ENCODE results near the gene TPM4.

The TPM4 gene

DNA sequence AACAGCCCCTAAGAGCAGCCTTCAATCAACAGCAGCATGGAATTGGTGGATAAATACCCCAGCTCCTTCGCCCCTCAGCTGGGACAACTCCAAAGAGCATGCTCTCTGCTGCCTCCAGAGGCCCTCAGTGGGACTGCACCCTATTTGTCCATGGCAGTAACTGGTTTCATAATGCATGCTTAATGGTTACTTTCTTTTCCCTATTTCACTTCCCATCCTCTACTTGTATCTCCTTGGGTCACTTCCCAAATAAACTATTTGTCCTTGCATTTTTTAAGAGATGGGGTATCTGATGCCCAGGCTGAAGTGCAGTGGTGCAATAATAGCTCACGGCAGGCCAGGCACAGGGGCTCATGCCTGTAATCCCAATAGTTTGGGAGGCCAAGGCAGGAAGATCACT is 13.5 kb upstream of the TPM4 start:
- Histone ChIP-seq H3K9ac (ENCODE audit: low read length) (no peak overlapping the region), H3F3A (ENCODE audit: insufficient read depth, low read length) (no peaks in the 10 kb centered on the region), H2AFZ (ENCODE audit: low read length) (no peak overlapping the region)

DNA sequence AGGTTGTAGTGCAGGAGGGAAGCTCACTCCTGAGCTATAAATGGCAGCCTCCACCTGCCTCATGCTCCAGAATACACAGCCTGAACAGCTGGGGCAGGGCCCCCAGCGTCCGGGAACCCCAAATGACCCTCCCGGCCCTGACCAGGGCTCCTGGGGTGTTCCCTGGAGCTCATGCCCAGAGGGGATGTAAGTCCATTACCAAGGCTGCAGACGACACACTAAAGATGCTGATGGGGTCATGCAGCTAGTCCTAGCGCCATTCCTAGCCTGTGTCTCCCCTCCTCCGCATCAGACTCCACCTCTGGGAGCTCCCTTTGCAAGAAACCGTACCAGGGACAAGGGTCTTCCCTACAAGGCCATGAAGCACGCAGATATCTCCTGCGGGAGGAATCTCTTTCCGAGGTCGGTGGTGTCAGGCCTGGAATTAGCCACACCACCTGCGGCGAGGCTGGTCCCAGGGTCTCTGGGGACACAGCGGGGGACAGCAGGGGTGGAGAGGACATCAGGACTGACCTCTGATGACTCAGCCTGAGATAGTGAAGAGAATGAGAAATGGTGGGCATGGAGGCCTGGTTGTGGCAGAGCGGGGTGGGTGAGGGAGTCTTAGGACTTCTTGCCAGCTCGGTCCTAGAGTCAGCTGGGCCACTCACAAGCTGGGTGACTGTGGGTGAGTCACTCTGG is 11.9 kb upstream of the TPM4 start:
- no peaks in the 10 kb centered on the region for H3K27me3 ChIP-seq (ENCODE audit: insufficient read depth, low read length)
- no peaks in the 10 kb centered on the region for H4K20me1 ChIP-seq (ENCODE audit: insufficient read depth, low read length)
- no peaks in the 10 kb centered on the region for H3K4me1 ChIP-seq (ENCODE audit: insufficient read depth, low read length, severe bottlenecking)
- H3K4me2 ChIP-seq (ENCODE audit: low read length): no peak overlapping the region
- no peak overlapping the region for H2AFZ ChIP-seq (ENCODE audit: low read length)
- no peak overlapping the region for H3K9ac ChIP-seq (ENCODE audit: low read length)
- no peaks in the 10 kb centered on the region for H3K36me3 ChIP-seq (ENCODE audit: insufficient read depth, low read length)
- H3K79me2 ChIP-seq (ENCODE audit: insufficient read depth, low read length): no peaks in the 10 kb centered on the region
- no peaks in the 10 kb centered on the region for H3F3A ChIP-seq (ENCODE audit: insufficient read depth, low read length)
- H3K27ac ChIP-seq (ENCODE audit: low read depth, low read length, poor library complexity, severe bottlenecking): no peak overlapping the region
- H3K9me3 ChIP-seq (ENCODE audit: low read length): no peaks in the 10 kb centered on the region
- no peak for TF ChIP-seq EZH2 (IDR thresholded peaks at IDR 0.05; ENCODE audit: borderline replicate concordance, low read length)
- TF ChIP-seq, protein P1, sequence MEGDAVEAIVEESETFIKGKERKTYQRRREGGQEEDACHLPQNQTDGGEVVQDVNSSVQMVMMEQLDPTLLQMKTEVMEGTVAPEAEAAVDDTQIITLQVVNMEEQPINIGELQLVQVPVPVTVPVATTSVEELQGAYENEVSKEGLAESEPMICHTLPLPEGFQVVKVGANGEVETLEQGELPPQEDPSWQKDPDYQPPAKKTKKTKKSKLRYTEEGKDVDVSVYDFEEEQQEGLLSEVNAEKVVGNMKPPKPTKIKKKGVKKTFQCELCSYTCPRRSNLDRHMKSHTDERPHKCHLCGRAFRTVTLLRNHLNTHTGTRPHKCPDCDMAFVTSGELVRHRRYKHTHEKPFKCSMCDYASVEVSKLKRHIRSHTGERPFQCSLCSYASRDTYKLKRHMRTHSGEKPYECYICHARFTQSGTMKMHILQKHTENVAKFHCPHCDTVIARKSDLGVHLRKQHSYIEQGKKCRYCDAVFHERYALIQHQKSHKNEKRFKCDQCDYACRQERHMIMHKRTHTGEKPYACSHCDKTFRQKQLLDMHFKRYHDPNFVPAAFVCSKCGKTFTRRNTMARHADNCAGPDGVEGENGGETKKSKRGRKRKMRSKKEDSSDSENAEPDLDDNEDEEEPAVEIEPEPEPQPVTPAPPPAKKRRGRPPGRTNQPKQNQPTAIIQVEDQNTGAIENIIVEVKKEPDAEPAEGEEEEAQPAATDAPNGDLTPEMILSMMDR (IDR thresholded peaks at IDR 0.05; ENCODE audit: low read length): no peak
- no peak overlapping the region for H3K4me3 ChIP-seq (ENCODE audit: low read depth, low read length, poor library complexity, severe bottlenecking)
- no peaks in the 10 kb centered on the region for H3K9me2 ChIP-seq (ENCODE audit: low read depth, low read length)

More for the DNA sequence above, 13.5 kb upstream of the TPM4 start:
- Histone ChIP-seq H4K20me1 (ENCODE audit: insufficient read depth, low read length) (no peaks in the 10 kb centered on the region), H3K4me3 (ENCODE audit: low read depth, low read length, poor library complexity, severe bottlenecking) (no peak overlapping the region), H3K4me2 (ENCODE audit: low read length) (no peak overlapping the region), H3K36me3 (ENCODE audit: insufficient read depth, low read length) (no peaks in the 10 kb centered on the region), H3K9me2 (ENCODE audit: low read depth, low read length) (no peaks in the 10 kb centered on the region), H3K27me3 (ENCODE audit: insufficient read depth, low read length) (no peaks in the 10 kb centered on the region), H3K27ac (ENCODE audit: low read depth, low read length, poor library complexity, severe bottlenecking) (no peak overlapping the region), H3K9me3 (ENCODE audit: low read length) (no peaks in the 10 kb centered on the region), H3K79me2 (ENCODE audit: insufficient read depth, low read length) (no peaks in the 10 kb centered on the region), H3K4me1 (ENCODE audit: insufficient read depth, low read length, severe bottlenecking) (no peaks in the 10 kb centered on the region)
- TF ChIP-seq EZH2 (IDR thresholded peaks at IDR 0.05; ENCODE audit: borderline replicate concordance, low read length): no peak
- TF ChIP-seq, protein P1 (IDR thresholded peaks at IDR 0.05; ENCODE audit: low read length): peak; percentile 86

DNA sequence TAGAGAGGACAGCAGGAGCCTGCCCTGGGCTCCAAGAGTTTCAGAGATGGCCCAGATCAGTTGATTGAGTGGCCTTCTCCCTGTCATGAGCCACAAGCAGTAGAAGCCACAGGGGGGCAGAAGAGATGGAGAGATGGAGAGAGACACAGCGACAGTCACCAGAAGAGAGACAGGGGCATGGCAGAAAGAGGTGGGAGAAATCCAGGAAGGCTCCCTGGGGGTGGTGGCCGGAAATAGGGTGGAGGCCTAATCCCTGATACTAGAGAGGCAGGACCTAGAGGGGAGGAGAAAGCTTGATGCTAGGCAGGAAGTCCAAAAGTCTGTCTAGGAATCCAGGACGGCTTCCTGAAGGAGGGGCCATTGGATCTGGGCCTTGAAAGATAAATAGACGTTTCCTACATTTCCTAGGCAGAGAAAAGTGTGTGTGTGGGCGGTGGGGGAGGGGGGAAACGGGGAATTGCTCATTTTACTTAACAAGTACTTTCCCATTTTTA is 9.6 kb upstream of the TPM4 start:
- Histone ChIP-seq H3K4me3 (ENCODE audit: low read depth, low read length, poor library complexity, severe bottlenecking) (no peak overlapping the region), H3K9me3 (ENCODE audit: low read length) (no peaks in the 10 kb centered on the region), H3K9me2 (ENCODE audit: low read depth, low read length) (no peaks in the 10 kb centered on the region), H3K27ac (ENCODE audit: low read depth, low read length, poor library complexity, severe bottlenecking) (no peak overlapping the region), H4K20me1 (ENCODE audit: insufficient read depth, low read length) (no peaks in the 10 kb centered on the region), H3K27me3 (ENCODE audit: insufficient read depth, low read length) (no peaks in the 10 kb centered on the region), H3F3A (ENCODE audit: insufficient read depth, low read length) (no peaks in the 10 kb centered on the region), H3K4me2 (ENCODE audit: low read length) (no peak overlapping the region), H2AFZ (ENCODE audit: low read length) (no peak overlapping the region), H3K79me2 (ENCODE audit: insufficient read depth, low read length) (no peaks in the 10 kb centered on the region), H3K36me3 (ENCODE audit: insufficient read depth, low read length) (no peaks in the 10 kb centered on the region), H3K9ac (ENCODE audit: low read length) (no peak overlapping the region), H3K4me1 (ENCODE audit: insufficient read depth, low read length, severe bottlenecking) (peaks cover 15% of the 10 kb centered on the region)
- no peak for TF ChIP-seq EZH2 (IDR thresholded peaks at IDR 0.05; ENCODE audit: borderline replicate concordance, low read length)
- TF ChIP-seq, protein P1 (IDR thresholded peaks at IDR 0.05; ENCODE audit: low read length): peak; percentile 74

Measured in OCI-LY1 (cell line).